Mucosa of stomach (tissue), 1 donor: Measurements from ENCODE around the gene IGFBP4.

ENCODE experiments used
- H3K27me3 ChIP-seq: one replicate; pipeline ENCODE4 v1.7.0; 2013; ENCODE audit warnings: mild to moderate bottlenecking, low read length; ENCODE audit not compliant: control insufficient read depth, insufficient read depth
- H3K36me3 ChIP-seq: one replicate; pipeline ENCODE4 v1.7.0; 2013; ENCODE audit warnings: low read length; ENCODE audit not compliant: control insufficient read depth, insufficient read depth
- H3K4me1 ChIP-seq: one replicate; pipeline ENCODE4 v1.7.0; 2013; ENCODE audit warnings: mild to moderate bottlenecking, low read length; ENCODE audit not compliant: control insufficient read depth, insufficient read depth
- H3K4me3 ChIP-seq: one replicate; pipeline ENCODE4 v1.7.0; 2013; ENCODE audit warnings: low read length
- H3K9ac ChIP-seq: one replicate; pipeline ENCODE4 v1.7.0; 2013; ENCODE audit warnings: mild to moderate bottlenecking, low read length, moderate library complexity
- H3K9me3 ChIP-seq: one replicate; pipeline ENCODE4 v1.7.0; 2013; ENCODE audit warnings: mild to moderate bottlenecking, low read length, moderate library complexity; ENCODE audit not compliant: control insufficient read depth
- donor health status: Pancreatic carcinoma.

The IGFBP4 gene

GRCh38 chr17:40417609-40418427 is 25.4 kb upstream of the IGFBP4 start, which contains the start of gene TOP2A:
Gene TOP2A, minus strand, starts transcription at chr17:40417896. Its CDS starts 105 bp downstream, at chr17:40417791.
- H3K4me3 ChIP-seq = peak within 1 kb of the TSS; percentile 72
- H3K9me3 ChIP-seq = no peaks in the 10 kb centered on the region
- H3K36me3 ChIP-seq = no peaks in the 10 kb centered on the region
- H3K27me3 ChIP-seq = no peaks in the 10 kb centered on the region
- H3K4me1 ChIP-seq = peaks cover 8% of the 10 kb centered on the region
- peak within 1 kb of the TSS; percentile 68 for H3K9ac ChIP-seq

GRCh38 chr17:40418428-40418706 is 24.9 kb upstream of the IGFBP4 start:
- no peaks in the 10 kb centered on the region for H3K27me3 ChIP-seq
- H3K9ac ChIP-seq = peak overlapping the region; percentile 68
- peak overlapping the region; percentile 72 for H3K4me3 ChIP-seq
- H3K36me3 ChIP-seq = no peaks in the 10 kb centered on the region
- H3K4me1 ChIP-seq = peaks cover 8% of the 10 kb centered on the region
- H3K9me3 ChIP-seq = no peaks in the 10 kb centered on the region

- Histone ChIP-seq H3K9ac (no peak overlapping the region), H3K36me3 (no peaks in the 10 kb centered on the region), H3K9me3 (no peaks in the 10 kb centered on the region), H3K4me1 (peaks cover 8% of the 10 kb centered on the region), H3K27me3 (no peaks in the 10 kb centered on the region), H3K4me3 (no peak overlapping the region)
Measured at GRCh38 chr17:40419559-40420331, 23.5 kb upstream of the IGFBP4 start.

- H3K27me3 ChIP-seq = no peaks in the 10 kb centered on the region
- no peaks in the 10 kb centered on the region for H3K9me3 ChIP-seq
- no peak overlapping the region for H3K9ac ChIP-seq
- H3K4me1 ChIP-seq = peaks cover 3% of the 10 kb centered on the region
- no peak overlapping the region for H3K4me3 ChIP-seq
- H3K36me3 ChIP-seq = no peaks in the 10 kb centered on the region
Measured at GRCh38 chr17:40422990-40423633, 20.1 kb upstream of the IGFBP4 start.

GRCh38 chr17:40425741-40426140 is 17.5 kb upstream of the IGFBP4 start:
- H3K9me3 ChIP-seq = no peaks in the 10 kb centered on the region

GRCh38 chr17:40427002-40427491 is 16.2 kb upstream of the IGFBP4 start:
- Histone ChIP-seq H3K36me3 (no peaks in the 10 kb centered on the region), H3K9me3 (no peaks in the 10 kb centered on the region)

More at GRCh38 chr17:40425741-40426140, 17.5 kb upstream of the IGFBP4 start:
- H3K36me3 ChIP-seq = no peaks in the 10 kb centered on the region
- H3K27me3 ChIP-seq = no peaks in the 10 kb centered on the region
- no peak overlapping the region for H3K4me3 ChIP-seq
- H3K9ac ChIP-seq = no peak overlapping the region
- no peaks in the 10 kb centered on the region for H3K4me1 ChIP-seq

GRCh38 chr17:40430272-40431230 is 12.7 kb upstream of the IGFBP4 start:
- no peaks in the 10 kb centered on the region for H3K4me1 ChIP-seq
- no peaks in the 10 kb centered on the region for H3K36me3 ChIP-seq
- H3K9ac ChIP-seq = no peak overlapping the region
- no peak overlapping the region for H3K4me3 ChIP-seq
- H3K27me3 ChIP-seq = no peaks in the 10 kb centered on the region
- H3K9me3 ChIP-seq = no peaks in the 10 kb centered on the region

More at GRCh38 chr17:40427002-40427491, 16.2 kb upstream of the IGFBP4 start:
- no peaks in the 10 kb centered on the region for H3K27me3 ChIP-seq
- no peak overlapping the region for H3K9ac ChIP-seq
- H3K4me3 ChIP-seq = no peak overlapping the region
- no peaks in the 10 kb centered on the region for H3K4me1 ChIP-seq

GRCh38 chr17:40431231-40431602 is 12.0 kb upstream of the IGFBP4 start:
- no peaks in the 10 kb centered on the region for H3K36me3 ChIP-seq
- H3K9ac ChIP-seq = no peak overlapping the region
- no peaks in the 10 kb centered on the region for H3K27me3 ChIP-seq
- H3K4me3 ChIP-seq = no peak overlapping the region
- H3K4me1 ChIP-seq = no peaks in the 10 kb centered on the region
- H3K9me3 ChIP-seq = no peaks in the 10 kb centered on the region

- H3K9ac ChIP-seq = no peak overlapping the region
- H3K36me3 ChIP-seq = no peaks in the 10 kb centered on the region
Measured at GRCh38 chr17:40432864-40433528, 10.3 kb upstream of the IGFBP4 start.

GRCh38 chr17:40433551-40434415 is 9.5 kb upstream of the IGFBP4 start:
- H3K4me1 ChIP-seq = no peaks in the 10 kb centered on the region
- no peak overlapping the region for H3K9ac ChIP-seq
- no peaks in the 10 kb centered on the region for H3K36me3 ChIP-seq
- H3K4me3 ChIP-seq = no peak overlapping the region
- no peaks in the 10 kb centered on the region for H3K27me3 ChIP-seq
- no peaks in the 10 kb centered on the region for H3K9me3 ChIP-seq

More at GRCh38 chr17:40432864-40433528, 10.3 kb upstream of the IGFBP4 start:
- no peaks in the 10 kb centered on the region for H3K4me1 ChIP-seq
- no peaks in the 10 kb centered on the region for H3K27me3 ChIP-seq
- H3K4me3 ChIP-seq = no peak overlapping the region
- H3K9me3 ChIP-seq = no peaks in the 10 kb centered on the region
